K562 (cell line): ENCODE data around the gene DLGAP1. TPM values are rescaled to one million over a fixed set of nuclear protein-coding genes. Genes with fewer than 3 reads are reported as not detected.

Source experiments
- ETS2 ChIP-seq: IDR thresholded peaks from 2 replicates; pipeline ENCODE4 v1.6.1; 2016; ENCODE audit warnings: borderline replicate concordance, missing genetic modification characterization, mild to moderate bottlenecking, moderate library complexity, missing compliant biosample characterization; ENCODE audit not compliant: poor library complexity, severe bottlenecking
- FOXP1 ChIP-seq: sonication (generic); formaldehyde crosslinking; IDR thresholded peaks from 2 replicates; pipeline ENCODE4 v1.8.0; 2022; ENCODE audit warnings: mild to moderate bottlenecking, missing genetic modification reagents
- KDM2B ChIP-seq: fragments of 250-450 bp; sonication (Bioruptor Pico); IDR thresholded peaks from 2 replicates; pipeline ENCODE4 v1.8.0; 2021; ENCODE audit warnings: mild to moderate bottlenecking, moderate library complexity
- MEF2D ChIP-seq: conservative IDR thresholded peaks from 2 replicates; pipeline ENCODE4 v1.6.1; 2016; ENCODE audit warnings: low read depth, missing genetic modification characterization, missing compliant biosample characterization
- MTF1 ChIP-seq: fragments of 250-450 bp; sonication (Bioruptor Pico); IDR thresholded peaks from 2 replicates; pipeline ENCODE4 v1.9.0; 2021; ENCODE audit warnings: moderate library complexity, mild to moderate bottlenecking, inconsistent platforms, borderline replicate concordance
- NFE2L1 ChIP-seq: fragments of 450-650 bp; IDR thresholded peaks from 2 replicates; pipeline ENCODE4 v1.6.1; 2016; ENCODE audit warnings: missing genetic modification characterization, low read depth, mild to moderate bottlenecking, missing compliant biosample characterization, moderate library complexity, borderline replicate concordance
- PHTF2 ChIP-seq: fragments of 250-450 bp; sonication (Bioruptor Pico); IDR thresholded peaks from 2 replicates; pipeline ENCODE4 v1.5.0; 2021; ENCODE audit warnings: mild to moderate bottlenecking
- SMAD3 ChIP-seq: fragments of 450-650 bp; formaldehyde crosslinking; conservative IDR thresholded peaks from 2 replicates; pipeline ENCODE4 v1.4.0; 2020; ENCODE audit warnings: mild to moderate bottlenecking
- YY1 ChIP-seq, 3 experiments: IDR thresholded peaks; 2 replicates each; pipeline ENCODE4 v1.6.1; 2011; ENCODE audit warnings: low read length in 2 of 3, mild to moderate bottlenecking in 2 of 3, moderate library complexity in 2 of 3, borderline replicate concordance in 1 of 3, control low read depth in 1 of 3, low read depth in 1 of 3; ENCODE audit not compliant: insufficient read depth in 3 of 3, insufficient replicate concordance in 2 of 3, control insufficient read depth in 1 of 3, insufficient read length in 1 of 3; ENCODE audit errors: extremely low read depth in 1 of 3
- ZFP30 ChIP-seq: fragments of 250-450 bp; sonication (Bioruptor Pico); IDR thresholded peaks from 2 replicates; pipeline ENCODE4 v1.8.0; 2022; ENCODE audit warnings: moderate library complexity, mild to moderate bottlenecking, inconsistent platforms, borderline replicate concordance
- ZFX ChIP-seq: sonication (generic); formaldehyde crosslinking; IDR thresholded peaks from 2 replicates; pipeline ENCODE4 v1.8.0; 2022; ENCODE audit warnings: mild to moderate bottlenecking, missing genetic modification reagents, moderate library complexity
- polyA plus RNA-seq, 8 experiments: library from polyadenylated mRNA; depleted of rRNA in 4 of 8; stranded (reverse) in 5 of 8; unstranded in 3 of 8; fragments of >200 nt; fragmentation: Nextera tagmentation in 2 of 8; fragmentation: Illumina TruSeq in 1 of 8; extraction: Ambion mirVana in 2 of 8; extraction: Trizol in 1 of 8; gene quantifications; 2 replicates each; pipeline versions ENCODE4 v1.2.1 to v1.2.3, GENCODE V29; 2011 to 2014; ENCODE audit warnings: inconsistent platforms in 1 of 8, missing spikeins in 1 of 8
- total RNA-seq, 7 experiments: library from RNA; depleted of rRNA in 6 of 7; stranded (reverse); fragments of >200 nt in 6 of 7; fragmentation: Illumina TruSeq in 2 of 7; extraction: Trizol in 2 of 7; gene quantifications; 2 replicates each; pipeline versions ENCODE4 v1.2.1 to v1.2.3, GENCODE V29; 2011 to 2021; ENCODE audit warnings: low replicate concordance in 1 of 7
- TF ChIP-seq, protein P1 (sequence below): fragments of 150-350 bp; conservative IDR thresholded peaks from 2 replicates; pipeline ENCODE4 v1.6.1; 2014; ENCODE audit warnings: low read length
- TF ChIP-seq, protein P2 (sequence below): sonication (generic); formaldehyde crosslinking; IDR thresholded peaks from 2 replicates; pipeline ENCODE4 v1.8.1; 2023; ENCODE audit warnings: mild to moderate bottlenecking, missing genetic modification reagents
- TF ChIP-seq, protein P3 (sequence below), 3 experiments: IDR thresholded peaks in 2 of 3; conservative IDR thresholded peaks in 1 of 3; 2 replicates each; pipeline ENCODE4 v1.5.1; 2011 to 2012; ENCODE audit warnings: low read length in 3 of 3, mild to moderate bottlenecking in 3 of 3, control low read depth in 2 of 3, improper control_type of control experiment in 1 of 3, inconsistent platforms in 1 of 3, low read depth in 1 of 3, mixed read lengths in 1 of 3, moderate library complexity in 1 of 3; ENCODE audit not compliant: insufficient read depth in 2 of 3
- TF ChIP-seq, protein P4 (sequence below): fragments of 250-450 bp; sonication (Bioruptor Pico); IDR thresholded peaks from 2 replicates; pipeline ENCODE4 v1.5.0; 2022; ENCODE audit warnings: mild to moderate bottlenecking

The DLGAP1 gene
- total and polyA plus RNA-seq, 9 of the 15 experiments (the other 6 are each of a cell fraction or from before 2014, with no cell fraction given), result 0.04 to 0.22 (median 0.08) TPM

DNA sequence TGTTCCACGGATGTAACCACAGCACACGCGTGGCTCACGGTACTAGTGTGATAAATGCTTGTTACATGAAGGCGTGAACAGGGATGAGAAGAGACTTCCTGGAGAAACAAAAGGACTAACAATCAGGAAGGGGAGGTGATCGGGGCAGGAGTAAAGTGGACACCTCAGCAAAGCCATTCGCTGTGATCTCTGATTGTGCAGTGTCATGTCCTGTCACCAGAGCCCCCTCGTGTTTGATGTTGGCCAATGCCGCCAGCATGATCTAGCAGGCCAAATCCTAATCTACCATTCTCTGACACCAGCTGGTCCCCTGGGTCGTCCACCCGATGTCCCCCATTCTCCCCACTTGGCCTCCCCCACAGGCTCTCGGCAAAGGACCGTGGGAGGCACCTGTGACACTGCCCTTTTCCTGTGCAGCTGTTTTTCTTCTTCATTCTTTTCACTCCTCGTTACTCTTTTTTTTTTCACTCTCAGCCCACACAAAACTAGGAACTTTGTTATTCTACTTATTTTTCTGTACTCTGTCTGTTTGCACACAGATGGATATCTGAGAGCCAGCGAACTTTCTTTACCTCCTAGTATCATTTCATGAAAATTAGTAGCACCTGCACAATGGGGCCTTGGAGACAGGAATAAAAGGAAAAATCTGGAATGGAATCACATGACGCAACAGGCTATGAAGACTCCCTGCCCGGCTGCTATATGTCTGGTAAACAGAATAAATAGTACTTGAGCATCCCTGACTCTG is 858.3 kb downstream of the DLGAP1 start (continued):
- TF ChIP-seq, protein P1, sequence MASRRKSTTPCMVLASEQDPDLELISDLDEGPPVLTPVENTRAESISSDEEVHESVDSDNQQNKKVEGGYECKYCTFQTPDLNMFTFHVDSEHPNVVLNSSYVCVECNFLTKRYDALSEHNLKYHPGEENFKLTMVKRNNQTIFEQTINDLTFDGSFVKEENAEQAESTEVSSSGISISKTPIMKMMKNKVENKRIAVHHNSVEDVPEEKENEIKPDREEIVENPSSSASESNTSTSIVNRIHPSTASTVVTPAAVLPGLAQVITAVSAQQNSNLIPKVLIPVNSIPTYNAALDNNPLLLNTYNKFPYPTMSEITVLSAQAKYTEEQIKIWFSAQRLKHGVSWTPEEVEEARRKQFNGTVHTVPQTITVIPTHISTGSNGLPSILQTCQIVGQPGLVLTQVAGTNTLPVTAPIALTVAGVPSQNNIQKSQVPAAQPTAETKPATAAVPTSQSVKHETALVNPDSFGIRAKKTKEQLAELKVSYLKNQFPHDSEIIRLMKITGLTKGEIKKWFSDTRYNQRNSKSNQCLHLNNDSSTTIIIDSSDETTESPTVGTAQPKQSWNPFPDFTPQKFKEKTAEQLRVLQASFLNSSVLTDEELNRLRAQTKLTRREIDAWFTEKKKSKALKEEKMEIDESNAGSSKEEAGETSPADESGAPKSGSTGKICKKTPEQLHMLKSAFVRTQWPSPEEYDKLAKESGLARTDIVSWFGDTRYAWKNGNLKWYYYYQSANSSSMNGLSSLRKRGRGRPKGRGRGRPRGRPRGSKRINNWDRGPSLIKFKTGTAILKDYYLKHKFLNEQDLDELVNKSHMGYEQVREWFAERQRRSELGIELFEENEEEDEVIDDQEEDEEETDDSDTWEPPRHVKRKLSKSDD, result peak; percentile 73; the same call in 1 of the 2 replicates
- TF ChIP-seq, protein P2, sequence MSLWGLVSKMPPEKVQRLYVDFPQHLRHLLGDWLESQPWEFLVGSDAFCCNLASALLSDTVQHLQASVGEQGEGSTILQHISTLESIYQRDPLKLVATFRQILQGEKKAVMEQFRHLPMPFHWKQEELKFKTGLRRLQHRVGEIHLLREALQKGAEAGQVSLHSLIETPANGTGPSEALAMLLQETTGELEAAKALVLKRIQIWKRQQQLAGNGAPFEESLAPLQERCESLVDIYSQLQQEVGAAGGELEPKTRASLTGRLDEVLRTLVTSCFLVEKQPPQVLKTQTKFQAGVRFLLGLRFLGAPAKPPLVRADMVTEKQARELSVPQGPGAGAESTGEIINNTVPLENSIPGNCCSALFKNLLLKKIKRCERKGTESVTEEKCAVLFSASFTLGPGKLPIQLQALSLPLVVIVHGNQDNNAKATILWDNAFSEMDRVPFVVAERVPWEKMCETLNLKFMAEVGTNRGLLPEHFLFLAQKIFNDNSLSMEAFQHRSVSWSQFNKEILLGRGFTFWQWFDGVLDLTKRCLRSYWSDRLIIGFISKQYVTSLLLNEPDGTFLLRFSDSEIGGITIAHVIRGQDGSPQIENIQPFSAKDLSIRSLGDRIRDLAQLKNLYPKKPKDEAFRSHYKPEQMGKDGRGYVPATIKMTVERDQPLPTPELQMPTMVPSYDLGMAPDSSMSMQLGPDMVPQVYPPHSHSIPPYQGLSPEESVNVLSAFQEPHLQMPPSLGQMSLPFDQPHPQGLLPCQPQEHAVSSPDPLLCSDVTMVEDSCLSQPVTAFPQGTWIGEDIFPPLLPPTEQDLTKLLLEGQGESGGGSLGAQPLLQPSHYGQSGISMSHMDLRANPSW (CRISPR knock-in tag), result no peak
- peak; percentile 75 for TF ChIP-seq SMAD3
- peak; percentile 77 for TF ChIP-seq MEF2D (tag)
- TF ChIP-seq ZFP30 (CRISPR knock-in tag), result no peak
- peak in 2 of 3 experiments; percentile 59 to 68 for TF ChIP-seq YY1 (IDR thresholded peaks at IDR 0.05; ENCODE audit: borderline replicate concordance in 1 of 3, control insufficient read depth in 1 of 3, extremely low read depth in 1 of 3, insufficient read depth in 3 of 3, insufficient read length in 1 of 3, insufficient replicate concordance in 2 of 3, low read depth in 1 of 3, low read length in 2 of 3)
- TF ChIP-seq, protein P3, sequence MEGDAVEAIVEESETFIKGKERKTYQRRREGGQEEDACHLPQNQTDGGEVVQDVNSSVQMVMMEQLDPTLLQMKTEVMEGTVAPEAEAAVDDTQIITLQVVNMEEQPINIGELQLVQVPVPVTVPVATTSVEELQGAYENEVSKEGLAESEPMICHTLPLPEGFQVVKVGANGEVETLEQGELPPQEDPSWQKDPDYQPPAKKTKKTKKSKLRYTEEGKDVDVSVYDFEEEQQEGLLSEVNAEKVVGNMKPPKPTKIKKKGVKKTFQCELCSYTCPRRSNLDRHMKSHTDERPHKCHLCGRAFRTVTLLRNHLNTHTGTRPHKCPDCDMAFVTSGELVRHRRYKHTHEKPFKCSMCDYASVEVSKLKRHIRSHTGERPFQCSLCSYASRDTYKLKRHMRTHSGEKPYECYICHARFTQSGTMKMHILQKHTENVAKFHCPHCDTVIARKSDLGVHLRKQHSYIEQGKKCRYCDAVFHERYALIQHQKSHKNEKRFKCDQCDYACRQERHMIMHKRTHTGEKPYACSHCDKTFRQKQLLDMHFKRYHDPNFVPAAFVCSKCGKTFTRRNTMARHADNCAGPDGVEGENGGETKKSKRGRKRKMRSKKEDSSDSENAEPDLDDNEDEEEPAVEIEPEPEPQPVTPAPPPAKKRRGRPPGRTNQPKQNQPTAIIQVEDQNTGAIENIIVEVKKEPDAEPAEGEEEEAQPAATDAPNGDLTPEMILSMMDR (IDR thresholded peaks at IDR 0.05 in 2 of 3, conservative IDR thresholded peaks at IDR 0.05 in 1 of 3; ENCODE audit: insufficient read depth in 2 of 3, low read depth in 1 of 3, low read length in 3 of 3), result peak; percentile 63 to 88 (median 82)
- TF ChIP-seq KDM2B (CRISPR knock-in tag), result peak; percentile 38; the same call in 1 of the 2 replicates
- no peak for TF ChIP-seq ETS2 (tag)
- TF ChIP-seq NFE2L1, result peak; percentile 75
- TF ChIP-seq MTF1 (CRISPR knock-in tag), result 0 out of 2 replicates have a peak, but pooled peaks have one; percentile 33
- no peak for TF ChIP-seq ZFX
- TF ChIP-seq, protein P4, sequence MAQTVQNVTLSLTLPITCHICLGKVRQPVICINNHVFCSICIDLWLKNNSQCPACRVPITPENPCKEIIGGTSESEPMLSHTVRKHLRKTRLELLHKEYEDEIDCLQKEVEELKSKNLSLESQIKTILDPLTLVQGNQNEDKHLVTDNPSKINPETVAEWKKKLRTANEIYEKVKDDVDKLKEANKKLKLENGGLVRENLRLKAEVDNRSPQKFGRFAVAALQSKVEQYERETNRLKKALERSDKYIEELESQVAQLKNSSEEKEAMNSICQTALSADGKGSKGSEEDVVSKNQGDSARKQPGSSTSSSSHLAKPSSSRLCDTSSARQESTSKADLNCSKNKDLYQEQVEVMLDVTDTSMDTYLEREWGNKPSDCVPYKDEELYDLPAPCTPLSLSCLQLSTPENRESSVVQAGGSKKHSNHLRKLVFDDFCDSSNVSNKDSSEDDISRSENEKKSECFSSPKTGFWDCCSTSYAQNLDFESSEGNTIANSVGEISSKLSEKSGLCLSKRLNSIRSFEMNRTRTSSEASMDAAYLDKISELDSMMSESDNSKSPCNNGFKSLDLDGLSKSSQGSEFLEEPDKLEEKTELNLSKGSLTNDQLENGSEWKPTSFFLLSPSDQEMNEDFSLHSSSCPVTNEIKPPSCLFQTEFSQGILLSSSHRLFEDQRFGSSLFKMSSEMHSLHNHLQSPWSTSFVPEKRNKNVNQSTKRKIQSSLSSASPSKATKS, result 0 out of 2 replicates have a peak, but pooled peaks have one; percentile 60
- TF ChIP-seq FOXP1 (CRISPR knock-in tag), result no peak; the same call in 1 of the 2 replicates
- 0 out of 2 replicates have a peak, but pooled peaks have one; percentile 16 for TF ChIP-seq PHTF2
